Esophagus muscularis mucosa (tissue), 4 donors: ENCODE results near the gene PRELID3B. TPM values are rescaled to one million over a fixed set of nuclear protein-coding genes. Genes with fewer than 3 reads are reported as not detected.

Experiments
- DNase-seq: peaks from one replicate; pipeline ENCODE4 v3.0.0-alpha.2; 2017; ENCODE audit errors: extremely low spot score
- H3K27ac ChIP-seq, 4 donors: fragments of 200-600 bp; sonication (generic); replicated peaks in 1 of 4; 1 replicate in 3 of 4; 2 replicates in 1 of 4; pipeline ENCODE4 v1.5.1; 2016 to 2019; ENCODE audit warnings: mild to moderate bottlenecking in 1 of 4
- H3K27me3 ChIP-seq, 4 donors: fragments of 200-600 bp; sonication (generic); one replicate each; pipeline versions ENCODE4 v1.5.1 to v1.6.0; 2016 to 2019
- H3K36me3 ChIP-seq, 4 donors: fragments of 200-600 bp; sonication (generic); one replicate each; pipeline ENCODE4 v1.5.1; 2016 to 2019
- H3K4me1 ChIP-seq, 4 donors: fragments of 200-600 bp; sonication (generic); one replicate each; pipeline ENCODE4 v1.5.1; 2016 to 2019
- H3K4me3 ChIP-seq, 4 donors: fragments of 200-600 bp; sonication (generic); 1 replicate in 2 of 4; 2 replicates in 2 of 4; pipeline ENCODE4 v1.5.1; 2016 to 2019; ENCODE audit warnings: mild to moderate bottlenecking in 4 of 4, moderate library complexity in 1 of 4
- H3K9me3 ChIP-seq, 4 donors: fragments of 200-600 bp; sonication (generic); 1 replicate in 3 of 4; 2 replicates in 1 of 4; pipeline ENCODE4 v1.5.1; 2016 to 2019
- EP300 ChIP-seq: sonication (generic); formaldehyde crosslinking; IDR thresholded peaks from one replicate; pipeline ENCODE4 v1.6.1; 2017; ENCODE audit warnings: antibody characterized with exemption
- POLR2A ChIP-seq: fragments of 450-650 bp; IDR thresholded peaks from one replicate; pipeline ENCODE4 v1.6.1; 2017; ENCODE audit warnings: antibody characterized with exemption, moderate library complexity, mild to moderate bottlenecking, low read depth
- POLR2AphosphoS5 ChIP-seq, 2 donors: sonication (generic); formaldehyde crosslinking; IDR thresholded peaks; one replicate each; pipeline ENCODE4 v1.6.1; 2017; ENCODE audit warnings: antibody characterized with exemption in 2 of 2
- WGBS: methylation state at CpG from one replicate; pipeline ENCODE4 v1.1.5; 2018; 5-methylcytosine and 5-hydroxymethylcytosine counted together
- intact Hi-C: fragments of 100-400 bp; cut with DNase I; formaldehyde crosslinking; loops from one replicate; pipeline ENCODE4 v1.15.1; 2023
- total RNA-seq, 4 donors: library from RNA; depleted of rRNA; stranded (reverse); fragments of >200 nt; gene quantifications; one replicate each; pipeline versions ENCODE4 v1.1.0 to v1.2.1, GENCODE V29; 2016
- TF ChIP-seq, protein P1 (sequence below), 3 experiments: fragments of 200-600 bp in 2 of 3; fragments of 450-650 bp in 1 of 3; sonication (generic) in 2 of 3; IDR thresholded peaks; one replicate each; pipeline ENCODE4 v1.5.1; 2017 to 2019; ENCODE audit warnings: antibody characterized with exemption in 3 of 3, mild to moderate bottlenecking in 2 of 3, moderate library complexity in 1 of 3

The PRELID3B gene
- total RNA-seq, 4 donors from 2014 or later, result 32.0 to 48.4 (median 36.6) TPM

DNA sequence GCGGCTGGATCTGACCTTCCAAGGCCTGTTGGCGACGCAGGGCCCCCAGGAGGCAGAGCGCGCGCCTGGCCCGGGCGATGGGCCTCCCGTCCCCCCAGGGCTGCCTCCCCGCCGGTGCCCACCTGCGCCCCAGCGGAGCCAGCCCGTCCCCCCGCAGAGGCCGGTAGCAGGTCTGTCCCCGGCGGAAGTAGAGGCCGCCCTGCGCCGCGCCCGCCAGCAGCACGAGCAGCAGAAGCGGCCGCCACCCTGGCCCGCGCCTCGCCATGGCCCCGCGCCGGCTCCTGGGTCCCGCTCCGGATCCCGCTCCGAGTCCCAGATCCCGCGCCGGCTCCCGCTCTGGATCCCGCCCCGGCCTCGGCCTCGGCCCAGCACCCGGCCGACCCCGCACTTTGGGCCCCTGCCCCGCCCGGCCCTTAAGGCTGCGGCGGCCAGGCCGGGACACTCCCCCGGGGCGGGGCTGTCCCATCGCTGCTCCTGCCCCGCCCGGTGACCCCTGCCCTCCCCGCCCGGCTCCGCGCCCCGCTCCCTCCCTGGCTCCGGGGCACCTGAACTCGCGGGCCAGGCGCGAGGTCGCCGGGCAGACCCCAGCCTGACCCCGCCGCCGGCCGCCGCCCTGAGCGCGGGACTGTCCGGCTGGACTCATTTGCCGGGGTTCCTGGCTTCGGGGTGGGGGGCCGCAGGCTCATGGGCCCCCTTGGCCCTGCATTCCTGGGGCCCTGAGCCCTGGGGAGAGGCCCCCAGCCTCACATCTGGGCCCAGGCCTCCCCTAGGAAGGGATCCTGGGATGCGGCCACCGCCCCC lies 35.5 kb downstream of the PRELID3B start, which contains the start of gene CTSZ:
TSS of gene CTSZ (minus strand) at position 391 of the 801 bp plus-strand sequence. CDS start at position 265, 126 bp downstream.
- DNase-seq, result no peak
- H3K4me1 ChIP-seq, result peaks cover 37 to 77% (median 58%) of the 10 kb centered on the region in 4 donors
- H3K4me3 ChIP-seq, result peak within 1 kb of the TSS; percentile 71 to 91 (median 86)
- TF ChIP-seq POLR2AphosphoS5 (IDR thresholded peaks at IDR 0.05), result peak in 1 of 2 donors; percentile 30
- TF ChIP-seq EP300, result no peak
- peaks cover 0 to 21% (median 8%) of the 10 kb centered on the region in 4 donors for H3K36me3 ChIP-seq
- H3K9me3 ChIP-seq, result no peaks in the 10 kb centered on the region
- intact Hi-C loops, result no loop called here
- WGBS, result no CpG with 5 or more reads among the region's 82 CpGs
- peak within 1 kb of the TSS; percentile 80 to 89 (median 88) for H3K27ac ChIP-seq
- H3K27me3 ChIP-seq, result no peaks in the 10 kb centered on the region

DNA sequence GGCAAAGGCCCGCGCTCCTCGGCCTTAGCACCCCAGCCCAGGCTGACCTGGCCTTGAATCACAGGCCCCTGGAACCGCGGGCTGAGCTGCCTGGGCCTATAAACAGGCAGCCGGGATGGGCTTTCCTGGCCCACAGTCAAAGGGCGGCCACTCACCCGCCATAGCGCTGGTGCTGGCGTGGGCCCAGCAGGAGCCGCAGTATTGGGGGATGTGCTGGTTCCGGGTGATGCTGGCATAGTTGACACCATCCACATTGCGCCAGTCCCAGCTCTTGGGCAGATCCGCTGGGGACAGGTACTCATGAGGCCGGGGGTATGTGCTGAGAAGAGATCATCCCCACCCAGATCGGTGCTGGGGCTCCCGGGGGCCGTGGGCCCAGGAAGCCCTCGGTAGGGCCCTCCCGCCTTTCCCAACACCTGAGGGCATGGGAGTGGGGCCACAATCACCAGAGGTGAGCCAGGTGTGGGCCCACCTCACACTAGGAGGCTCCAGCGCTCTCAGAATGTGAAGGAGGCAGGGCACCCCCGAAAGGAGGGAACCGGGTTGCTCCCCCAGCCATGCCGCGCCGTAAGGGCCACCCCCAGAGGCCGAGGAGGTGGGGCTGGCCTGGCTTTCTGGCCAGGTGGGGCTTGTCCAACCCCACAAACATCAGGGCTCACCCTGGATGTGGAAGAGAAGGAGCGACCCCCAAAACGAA lies 36.3 kb downstream of the PRELID3B start:
- TF ChIP-seq, protein P1, sequence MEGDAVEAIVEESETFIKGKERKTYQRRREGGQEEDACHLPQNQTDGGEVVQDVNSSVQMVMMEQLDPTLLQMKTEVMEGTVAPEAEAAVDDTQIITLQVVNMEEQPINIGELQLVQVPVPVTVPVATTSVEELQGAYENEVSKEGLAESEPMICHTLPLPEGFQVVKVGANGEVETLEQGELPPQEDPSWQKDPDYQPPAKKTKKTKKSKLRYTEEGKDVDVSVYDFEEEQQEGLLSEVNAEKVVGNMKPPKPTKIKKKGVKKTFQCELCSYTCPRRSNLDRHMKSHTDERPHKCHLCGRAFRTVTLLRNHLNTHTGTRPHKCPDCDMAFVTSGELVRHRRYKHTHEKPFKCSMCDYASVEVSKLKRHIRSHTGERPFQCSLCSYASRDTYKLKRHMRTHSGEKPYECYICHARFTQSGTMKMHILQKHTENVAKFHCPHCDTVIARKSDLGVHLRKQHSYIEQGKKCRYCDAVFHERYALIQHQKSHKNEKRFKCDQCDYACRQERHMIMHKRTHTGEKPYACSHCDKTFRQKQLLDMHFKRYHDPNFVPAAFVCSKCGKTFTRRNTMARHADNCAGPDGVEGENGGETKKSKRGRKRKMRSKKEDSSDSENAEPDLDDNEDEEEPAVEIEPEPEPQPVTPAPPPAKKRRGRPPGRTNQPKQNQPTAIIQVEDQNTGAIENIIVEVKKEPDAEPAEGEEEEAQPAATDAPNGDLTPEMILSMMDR (IDR thresholded peaks at IDR 0.05), result no peak
- TF ChIP-seq EP300 (no peak), POLR2AphosphoS5 (IDR thresholded peaks at IDR 0.05) (peak in 1 of 2 donors; percentile 22), POLR2A (no peak)
- H3K4me1 ChIP-seq, result peaks cover 37 to 78% (median 56%) of the 10 kb centered on the region in 4 donors

DNA sequence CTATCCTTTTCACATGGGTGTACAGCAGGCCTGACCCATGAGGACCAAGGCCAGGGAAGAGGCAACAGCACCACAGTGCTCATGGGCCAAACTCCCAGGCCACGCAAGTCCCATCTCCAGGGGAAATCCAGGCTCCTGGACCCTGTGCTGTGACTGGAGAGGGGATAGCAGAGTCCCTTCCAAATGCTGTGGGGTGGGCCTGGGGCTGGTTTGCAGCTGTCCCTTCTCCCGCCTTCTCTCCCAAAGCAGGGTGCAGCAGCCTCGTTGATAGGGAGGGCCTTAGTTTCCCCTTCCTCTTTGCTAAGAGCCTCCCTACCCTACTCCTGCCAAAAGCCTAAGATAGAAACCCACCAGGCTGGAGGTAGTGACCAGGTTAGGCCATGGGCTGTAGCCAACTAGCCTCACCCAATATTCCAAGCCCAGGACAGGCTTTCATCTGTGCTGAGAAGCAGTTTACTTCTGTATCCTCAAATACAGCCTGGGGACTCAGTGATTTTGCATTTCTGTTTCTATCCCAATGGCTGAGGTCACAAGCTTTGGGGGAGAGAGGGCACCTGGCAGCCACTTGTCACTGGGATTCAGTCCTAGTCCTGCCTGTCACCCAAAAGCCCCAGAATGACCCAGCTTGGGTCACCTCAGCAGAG lies 36.9 kb downstream of the PRELID3B start:
- no peaks in the 10 kb centered on the region for H3K9me3 ChIP-seq
- H3K36me3 ChIP-seq, result peaks cover 12 to 35% (median 22%) of the 10 kb centered on the region in 4 donors
- no peak for DNase-seq
- 79% methylated on average over 3 of the region's 3 CpGs for WGBS
- H3K4me3 ChIP-seq, result peak overlapping the region; percentile 71 to 91 (median 86)
- no peaks in the 10 kb centered on the region for H3K27me3 ChIP-seq
- TF ChIP-seq POLR2A, result no peak
- TF ChIP-seq EP300, result no peak
- TF ChIP-seq POLR2AphosphoS5 (IDR thresholded peaks at IDR 0.05), result no peak
- TF ChIP-seq, protein P1 (IDR thresholded peaks at IDR 0.05), result no peak
- intact Hi-C loops, result no loop called here
- peak overlapping the region; percentile 80 to 89 (median 88) for H3K27ac ChIP-seq
- peaks cover 36 to 71% (median 49%) of the 10 kb centered on the region in 4 donors for H3K4me1 ChIP-seq

More for the DNA sequence above, 36.3 kb downstream of the PRELID3B start:
- H3K27ac ChIP-seq, result peak overlapping the region; percentile 80 to 89 (median 88)
- 69% methylated on average over 5 of the region's 29 CpGs for WGBS
- H3K4me3 ChIP-seq, result peak overlapping the region; percentile 71 to 91 (median 86)
- H3K36me3 ChIP-seq, result peaks cover 7 to 28% (median 16%) of the 10 kb centered on the region in 4 donors
- H3K27me3 ChIP-seq, result no peaks in the 10 kb centered on the region
- no peak for DNase-seq
- intact Hi-C loops, result no loop called here
- H3K9me3 ChIP-seq, result no peaks in the 10 kb centered on the region

DNA sequence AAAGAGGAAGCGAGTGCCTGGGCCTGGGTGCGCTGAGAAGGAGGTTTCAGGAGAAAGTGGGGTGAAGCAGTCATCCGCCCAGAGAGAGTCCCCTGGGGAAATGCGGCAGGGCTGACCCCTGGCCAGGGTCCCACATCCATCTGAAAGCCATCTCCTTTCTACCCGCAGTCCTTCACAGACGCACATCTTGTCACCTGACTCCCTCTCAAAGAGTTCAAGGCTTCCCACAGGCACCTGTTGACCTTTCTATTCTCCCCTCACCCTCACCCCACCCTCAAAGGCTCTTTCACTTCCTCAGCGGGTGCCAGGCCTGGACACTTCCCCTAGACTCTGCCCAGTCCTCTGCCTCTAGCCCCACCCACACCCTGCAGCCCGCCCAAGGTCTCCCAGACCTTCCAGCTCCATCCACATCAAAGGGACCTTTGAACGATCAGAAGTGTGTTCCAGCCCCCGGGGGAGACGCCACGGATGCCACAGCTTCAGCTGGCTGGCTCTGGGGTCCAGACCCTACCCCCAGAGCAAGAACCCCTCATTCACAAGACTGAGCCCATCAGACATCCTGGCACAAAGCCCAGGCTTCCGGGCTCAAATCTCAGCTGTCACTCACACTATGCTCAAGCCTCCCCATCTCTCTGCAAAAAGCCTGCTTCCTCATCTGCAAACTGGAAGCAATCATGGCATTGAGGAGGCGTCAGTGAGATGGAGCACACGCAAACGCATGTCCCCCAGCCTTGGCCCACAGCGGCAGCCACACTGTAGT lies 37.6 kb downstream of the PRELID3B start:
- TF ChIP-seq, protein P1 (IDR thresholded peaks at IDR 0.05), result no peak
- no peak for TF ChIP-seq POLR2AphosphoS5 (IDR thresholded peaks at IDR 0.05)
- no peak for TF ChIP-seq EP300
- TF ChIP-seq POLR2A, result no peak
- 42% methylated on average over 16 of the region's 17 CpGs for WGBS

More for the DNA sequence above, 37.6 kb downstream of the PRELID3B start:
- intact Hi-C loops, result no loop called here
- Histone ChIP-seq H3K4me3 (peak overlapping the region; percentile 71 to 91 (median 86)), H3K27me3 (no peaks in the 10 kb centered on the region), H3K9me3 (no peaks in the 10 kb centered on the region), H3K27ac (peak overlapping the region; percentile 80 to 89 (median 88)), H3K36me3 (peaks cover 12 to 42% (median 29%) of the 10 kb centered on the region in 4 donors), H3K4me1 (peaks cover 31 to 64% (median 45%) of the 10 kb centered on the region in 4 donors)
- no peak for DNase-seq
